ENCODE data around the gene CIROP.

DNA sequence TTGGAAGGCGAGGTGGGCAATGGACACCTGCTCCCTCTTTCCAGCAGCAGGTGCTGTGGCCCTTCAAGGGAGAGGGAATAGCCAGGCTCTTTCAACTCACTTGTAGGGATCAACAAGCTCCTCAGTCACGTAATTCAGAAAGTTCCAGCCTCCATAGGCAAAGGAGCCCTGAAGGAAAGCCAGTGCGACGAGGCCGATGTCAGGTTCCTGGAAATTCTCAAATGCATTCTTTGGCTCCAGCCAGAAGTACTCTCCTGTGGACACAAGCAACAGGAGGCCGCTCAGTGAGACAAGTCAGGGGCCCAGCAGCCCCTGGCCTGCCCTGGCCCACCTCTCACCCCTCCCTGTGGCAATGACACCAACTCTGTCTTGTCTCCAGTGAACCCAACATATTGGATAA, 35.6 kb upstream of the CIROP start:
- TF ChIP-seq CTCF (conservative IDR thresholded peaks at IDR 0.05) (no peak), EZH2 (IDR thresholded peaks at IDR 0.05; ENCODE audit: low read depth) (no peak)
